GM23338 (cell line): ENCODE data around the gene ELOVL4. TPM values are rescaled to one million over a fixed set of nuclear protein-coding genes. Genes with fewer than 3 reads are reported as not detected.

ENCODE experiments used
- ATAC-seq: fragments of 200-7000 bp; cut with Tn5 transposase; 3 replicates; pipeline ENCODE4 v1.9.1; 2020
- DNase-seq: peaks from one replicate; pipeline ENCODE4 v3.0.0-alpha.2; 2015; ENCODE audit warnings: low spot score
- H2AFZ ChIP-seq: fragments of 200-600 bp; sonication (generic); 2 replicates; pipeline ENCODE4 v1.8.0; 2016; ENCODE audit warnings: antibody characterized with exemption, mild to moderate bottlenecking, moderate library complexity
- H3F3A ChIP-seq: fragments of 200-600 bp; sonication (generic); replicated peaks from 2 replicates; pipeline ENCODE4 v1.8.0; 2017; ENCODE audit warnings: antibody characterized with exemption, mixed run types, low read depth
- H3K27ac ChIP-seq: fragments of 200-600 bp; sonication (generic); 2 replicates; pipeline ENCODE4 v1.6.1; 2016; ENCODE audit warnings: low read depth
- H3K27me3 ChIP-seq: fragments of 200-600 bp; sonication (generic); 2 replicates; pipeline ENCODE4 v1.8.0; 2016; ENCODE audit warnings: mild to moderate bottlenecking, mixed run types, moderate library complexity; ENCODE audit not compliant: insufficient read depth
- H3K36me3 ChIP-seq: fragments of 200-600 bp; sonication (generic); 2 replicates; pipeline ENCODE4 v1.8.0; 2016; ENCODE audit warnings: mild to moderate bottlenecking; ENCODE audit not compliant: insufficient read depth
- H3K4me1 ChIP-seq: fragments of 200-600 bp; sonication (generic); 2 replicates; pipeline ENCODE4 v1.8.0; 2016; ENCODE audit warnings: mild to moderate bottlenecking, moderate library complexity; ENCODE audit not compliant: insufficient read depth
- H3K4me2 ChIP-seq: fragments of 200-600 bp; sonication (generic); 2 replicates; pipeline ENCODE4 v1.7.1; 2017; ENCODE audit warnings: mixed run types
- H3K4me3 ChIP-seq: fragments of 200-600 bp; sonication (generic); 2 replicates; pipeline ENCODE4 v1.6.1; 2016; ENCODE audit warnings: mixed run types
- H3K79me2 ChIP-seq: fragments of 200-600 bp; sonication (generic); replicated peaks from 2 replicates; pipeline ENCODE4 v1.8.0; 2017; ENCODE audit warnings: mild to moderate bottlenecking; ENCODE audit not compliant: insufficient read depth
- H3K9me2 ChIP-seq: fragments of 200-600 bp; sonication (generic); 2 replicates; pipeline ENCODE4 v1.8.0; 2017; ENCODE audit not compliant: insufficient read depth
- H4K20me1 ChIP-seq: fragments of 200-600 bp; sonication (generic); replicated peaks from 2 replicates; pipeline ENCODE4 v1.8.0; 2017; ENCODE audit warnings: mild to moderate bottlenecking; ENCODE audit not compliant: insufficient read depth
- H3K27ac Mint-ChIP-seq: 2 replicates; pipeline ENCODE4 v1.8.0; 2020; ENCODE audit warnings: inconsistent platforms, mild to moderate bottlenecking, moderate library complexity, mixed read lengths
- H3K27me3 Mint-ChIP-seq: 3 replicates; pipeline ENCODE4 v1.8.0; 2022; ENCODE audit warnings: low read depth, mild to moderate bottlenecking, moderate library complexity, mixed read lengths, inconsistent platforms; ENCODE audit not compliant: insufficient read depth, poor library complexity
- H3K36me3 Mint-ChIP-seq: 3 replicates; pipeline ENCODE4 v1.8.0; 2021; ENCODE audit warnings: low read depth, mild to moderate bottlenecking, inconsistent platforms, moderate library complexity, mixed read lengths
- H3K4me1 Mint-ChIP-seq: 3 replicates; pipeline ENCODE4 v1.8.0; 2020; ENCODE audit warnings: mild to moderate bottlenecking, inconsistent platforms, mixed read lengths
- H3K4me3 Mint-ChIP-seq: 3 replicates; pipeline ENCODE4 v1.8.0; 2021; ENCODE audit warnings: moderate library complexity, mild to moderate bottlenecking, inconsistent platforms, mixed read lengths
- H3K9me3 Mint-ChIP-seq: 3 replicates; pipeline ENCODE4 v1.8.0; 2020; ENCODE audit warnings: moderate library complexity, mild to moderate bottlenecking, inconsistent platforms, mixed read lengths
- CTCF ChIP-seq, 2 experiments: fragments of 200-600 bp in 1 of 2; sonication (generic) in 1 of 2; conservative IDR thresholded peaks; 2 replicates each; pipeline versions ENCODE4 v1.5.1 to v1.6.1; 2016 to 2017; ENCODE audit warnings: antibody characterized with exemption in 2 of 2, low read depth in 2 of 2, mild to moderate bottlenecking in 2 of 2, moderate library complexity in 1 of 2
- ETS1 ChIP-seq: IDR thresholded peaks from 2 replicates; pipeline ENCODE4 v1.6.1; 2016; ENCODE audit warnings: antibody characterized with exemption
- EZH2 ChIP-seq: fragments of 200-600 bp; sonication (generic); IDR thresholded peaks from one replicate; pipeline ENCODE4 v1.8.0; 2017; ENCODE audit warnings: antibody characterized with exemption, mild to moderate bottlenecking, low read depth; ENCODE audit not compliant: unreplicated experiment
- EZH2phosphoT487 ChIP-seq: fragments of 200-600 bp; sonication (generic); IDR thresholded peaks from one replicate; pipeline ENCODE4 v1.8.1; 2018; ENCODE audit warnings: antibody characterized with exemption; ENCODE audit not compliant: unreplicated experiment
- NANOG ChIP-seq: IDR thresholded peaks from 2 replicates; pipeline ENCODE4 v1.6.1; 2016; ENCODE audit warnings: antibody characterized with exemption, borderline replicate concordance
- POLR2AphosphoS5 ChIP-seq: IDR thresholded peaks from 2 replicates; pipeline ENCODE4 v1.6.1; 2016; ENCODE audit warnings: antibody characterized with exemption, low read depth
- STAT1 ChIP-seq: IDR thresholded peaks from one replicate; pipeline ENCODE4 v1.6.1; 2016; ENCODE audit warnings: antibody characterized with exemption; ENCODE audit not compliant: unreplicated experiment
- ZNF114 ChIP-seq: fragments of 250-450 bp; sonication (Bioruptor Pico); IDR thresholded peaks from 2 replicates; pipeline ENCODE4 v1.5.0; 2020; ENCODE audit warnings: mild to moderate bottlenecking, moderate library complexity
- polyA plus RNA-seq: library from polyadenylated mRNA; unstranded; fragments of >200 nt; fragmentation: Nextera tagmentation; extraction: Ambion mirVana; gene quantifications from 2 replicates; pipeline ENCODE4 v1.2.1, GENCODE V29; 2016
- total RNA-seq: library from RNA; depleted of rRNA; stranded (reverse); fragments of >200 nt; shearing (Covaris generic); gene quantifications from 2 replicates; pipeline ENCODE4 v1.2.3, GENCODE V29; 2014
- TF ChIP-seq, protein P1 (sequence below): IDR thresholded peaks from one replicate; pipeline ENCODE4 v1.6.1; 2018; ENCODE audit warnings: antibody characterized with exemption; ENCODE audit not compliant: unreplicated experiment

ELOVL4 gene
- total and polyA plus RNA-seq, 2 experiments from 2014 or later = 13.3 to 16.8 TPM

GRCh38 chr6:79943133-79943532, 4.2 kb downstream of the ELOVL4 start:
- Mint-ChIP-seq H3K4me1 (peaks cover 51% of the 10 kb centered on the region), H3K27me3 (peaks cover 2% of the 10 kb centered on the region), H3K4me3 (no peak overlapping the region), H3K9me3 (no peaks in the 10 kb centered on the region), H3K27ac (no peak overlapping the region; the same call in 1 of the 2 replicates), H3K36me3 (no peaks in the 10 kb centered on the region)
- no peaks in the 10 kb centered on the region for H3F3A ChIP-seq
- no peak overlapping the region for H2AFZ ChIP-seq
- H3K36me3 ChIP-seq = no peaks in the 10 kb centered on the region
- no peak overlapping the region for H3K4me3 ChIP-seq
- DNase-seq = peak; percentile 21
- H3K27me3 ChIP-seq = no peaks in the 10 kb centered on the region
- no peak overlapping the region for H3K4me2 ChIP-seq
- H3K79me2 ChIP-seq = peaks cover 58% of the 10 kb centered on the region
- H3K9me2 ChIP-seq = no peaks in the 10 kb centered on the region
- no peak for ATAC-seq
- no peaks in the 10 kb centered on the region for H4K20me1 ChIP-seq
- H3K27ac ChIP-seq = no peak overlapping the region
- H3K4me1 ChIP-seq = peaks cover 61% of the 10 kb centered on the region
- TF ChIP-seq EZH2phosphoT487 = no peak
- no peak for TF ChIP-seq ZNF114 (CRISPR knock-in tag)
- no peak for TF ChIP-seq NANOG
- TF ChIP-seq ETS1 = no peak

DNA sequence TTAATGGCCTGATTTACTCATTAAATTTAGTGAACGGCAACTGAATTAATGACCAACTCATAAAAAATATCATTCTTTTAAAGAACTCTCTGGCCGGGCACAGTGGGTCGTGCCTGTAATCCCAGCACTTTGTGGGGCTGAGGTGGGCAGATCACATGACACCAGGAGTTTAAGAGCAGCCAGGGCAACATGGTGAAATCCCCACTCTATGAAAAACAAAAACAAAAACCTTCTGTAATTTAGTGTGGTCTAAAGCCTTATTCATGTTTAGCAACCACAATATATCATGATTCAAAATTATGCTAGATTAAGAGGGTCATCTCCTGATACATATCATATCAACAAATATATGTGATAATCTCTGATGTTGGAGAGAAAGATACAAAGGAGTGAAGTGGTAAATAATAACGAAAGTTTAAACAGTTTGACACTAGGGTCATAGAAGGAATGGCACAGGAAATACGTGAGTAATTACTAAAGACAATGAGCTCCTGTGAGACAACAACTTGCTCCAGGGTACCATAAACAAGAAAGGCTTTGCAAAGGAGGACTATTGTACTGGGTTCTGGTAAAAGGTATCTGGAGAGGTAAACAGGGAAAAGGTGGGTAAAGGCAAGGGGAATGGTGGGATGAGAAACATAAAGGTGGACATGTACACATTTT, 5.7 kb downstream of the ELOVL4 start:
- no peak overlapping the region for H3K27ac ChIP-seq
- peaks cover 67% of the 10 kb centered on the region for H3K79me2 ChIP-seq
- H3K36me3 ChIP-seq = no peaks in the 10 kb centered on the region
- no peaks in the 10 kb centered on the region for H4K20me1 ChIP-seq
- no peaks in the 10 kb centered on the region for H3K27me3 ChIP-seq
- Mint-ChIP-seq H3K27me3 (peaks cover 2% of the 10 kb centered on the region), H3K27ac (peak overlapping the region; percentile 82), H3K4me3 (no peak overlapping the region), H3K4me1 (peaks cover 58% of the 10 kb centered on the region), H3K9me3 (no peaks in the 10 kb centered on the region), H3K36me3 (no peaks in the 10 kb centered on the region)
- no peaks in the 10 kb centered on the region for H3K9me2 ChIP-seq
- DNase-seq = no peak
- no peak for ATAC-seq
- no peaks in the 10 kb centered on the region for H3F3A ChIP-seq
- peaks cover 65% of the 10 kb centered on the region for H3K4me1 ChIP-seq
- H3K4me3 ChIP-seq = no peak overlapping the region
- H2AFZ ChIP-seq = no peak overlapping the region
- H3K4me2 ChIP-seq = peak overlapping the region; percentile 45
- no peak for TF ChIP-seq POLR2AphosphoS5
- TF ChIP-seq, protein P1, sequence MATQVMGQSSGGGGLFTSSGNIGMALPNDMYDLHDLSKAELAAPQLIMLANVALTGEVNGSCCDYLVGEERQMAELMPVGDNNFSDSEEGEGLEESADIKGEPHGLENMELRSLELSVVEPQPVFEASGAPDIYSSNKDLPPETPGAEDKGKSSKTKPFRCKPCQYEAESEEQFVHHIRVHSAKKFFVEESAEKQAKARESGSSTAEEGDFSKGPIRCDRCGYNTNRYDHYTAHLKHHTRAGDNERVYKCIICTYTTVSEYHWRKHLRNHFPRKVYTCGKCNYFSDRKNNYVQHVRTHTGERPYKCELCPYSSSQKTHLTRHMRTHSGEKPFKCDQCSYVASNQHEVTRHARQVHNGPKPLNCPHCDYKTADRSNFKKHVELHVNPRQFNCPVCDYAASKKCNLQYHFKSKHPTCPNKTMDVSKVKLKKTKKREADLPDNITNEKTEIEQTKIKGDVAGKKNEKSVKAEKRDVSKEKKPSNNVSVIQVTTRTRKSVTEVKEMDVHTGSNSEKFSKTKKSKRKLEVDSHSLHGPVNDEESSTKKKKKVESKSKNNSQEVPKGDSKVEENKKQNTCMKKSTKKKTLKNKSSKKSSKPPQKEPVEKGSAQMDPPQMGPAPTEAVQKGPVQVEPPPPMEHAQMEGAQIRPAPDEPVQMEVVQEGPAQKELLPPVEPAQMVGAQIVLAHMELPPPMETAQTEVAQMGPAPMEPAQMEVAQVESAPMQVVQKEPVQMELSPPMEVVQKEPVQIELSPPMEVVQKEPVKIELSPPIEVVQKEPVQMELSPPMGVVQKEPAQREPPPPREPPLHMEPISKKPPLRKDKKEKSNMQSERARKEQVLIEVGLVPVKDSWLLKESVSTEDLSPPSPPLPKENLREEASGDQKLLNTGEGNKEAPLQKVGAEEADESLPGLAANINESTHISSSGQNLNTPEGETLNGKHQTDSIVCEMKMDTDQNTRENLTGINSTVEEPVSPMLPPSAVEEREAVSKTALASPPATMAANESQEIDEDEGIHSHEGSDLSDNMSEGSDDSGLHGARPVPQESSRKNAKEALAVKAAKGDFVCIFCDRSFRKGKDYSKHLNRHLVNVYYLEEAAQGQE = no peak
- TF ChIP-seq CTCF (conservative IDR thresholded peaks at IDR 0.05; ENCODE audit: low read depth in 2 of 2) = no peak
- no peak for TF ChIP-seq EZH2
- no peak for TF ChIP-seq STAT1
